ENCODE data around the gene RPL27. TPM values are rescaled to one million over a fixed set of nuclear protein-coding genes. Genes with fewer than 3 reads are reported as not detected.

The RPL27 gene
- total and polyA plus RNA-seq, 2 of the 8 experiments (the other 6 are each of a cell fraction or from before 2014, with no cell fraction given): 1,415 to 3,779 TPM

GRCh38 chr17:42964161-42964932, 33.9 kb upstream of the RPL27 start, which contains the start of gene AARSD1 (continued):
- no peak for TF ChIP-seq RAD21 (IDR thresholded peaks at IDR 0.05 in 1 of 2, conservative IDR thresholded peaks at IDR 0.05 in 1 of 2; ENCODE audit: low read depth in 2 of 2, low read length in 2 of 2)
- TF ChIP-seq ASH2L (IDR thresholded peaks at IDR 0.05; ENCODE audit: low read length): peak; percentile 79
- no peak for TF ChIP-seq CBX8 (IDR thresholded peaks at IDR 0.05; ENCODE audit: borderline replicate concordance, low read depth, low read length)
- no peak for TF ChIP-seq CTCF (IDR thresholded peaks at IDR 0.05; ENCODE audit: control extremely low read depth in 1 of 3, insufficient read depth in 1 of 3, low read depth in 1 of 3, low read length in 3 of 3)
- no peak for TF ChIP-seq SIRT6 (IDR thresholded peaks at IDR 0.05; ENCODE audit: low read length)
- TF ChIP-seq CHD7 (IDR thresholded peaks at IDR 0.05; ENCODE audit: insufficient replicate concordance, low read length): no peak
- TF ChIP-seq EGR1 (IDR thresholded peaks at IDR 0.05; ENCODE audit: borderline replicate concordance, low read depth, low read length): no peak

Data from H1 (cell line).